HEK293 (cell line): ENCODE measurements around the gene NKD2.

Source experiments
- CTCF ChIA-PET: fragments of 350-600 bp; formaldehyde crosslinking; extraction: SDS; loops from one replicate; lab custom pipeline; 2021; ENCODE audit warnings: antibody characterized with exemption; lab: Yijun Ruan, JAX
- POLR2A ChIA-PET: fragments of 300-600 bp; formaldehyde crosslinking; extraction: SDS; loops from one replicate; lab custom pipeline; 2020; ENCODE audit warnings: antibody characterized with exemption, inconsistent platforms; lab: Yijun Ruan, JAX
- H3K27ac ChIP-seq: fragments of 200-500 bp; sonication (Bioruptor generic); 2 replicates; pipeline ENCODE4 v1.5.1; 2014; ENCODE audit warnings: low read depth, low read length, control low read depth, inconsistent platforms; ENCODE audit errors: extremely low read depth
- H3K36me3 ChIP-seq, 2 experiments: fragments of 200-500 bp in 1 of 2; sonication (Bioruptor generic) in 1 of 2; 1 replicate in 1 of 2; 2 replicates in 1 of 2; pipeline ENCODE4 v1.5.1; 2014 to 2017; ENCODE audit warnings: inconsistent platforms in 2 of 2, low read length in 2 of 2; ENCODE audit not compliant: control insufficient read depth in 2 of 2, insufficient read depth in 1 of 2
- H3K4me1 ChIP-seq: fragments of 200-500 bp; sonication (Bioruptor generic); 2 replicates; pipeline ENCODE4 v1.5.1; 2014; ENCODE audit warnings: mild to moderate bottlenecking, low read length, inconsistent platforms; ENCODE audit not compliant: control insufficient read depth, insufficient read depth
- H3K4me3 ChIP-seq: 2 replicates; pipeline ENCODE4 v1.5.1; 2011; ENCODE audit warnings: low read depth, mild to moderate bottlenecking, control low read depth, low read length, moderate library complexity
- H3K9me3 ChIP-seq: fragments of 200-500 bp; sonication (Bioruptor generic); 2 replicates; pipeline ENCODE4 v1.5.1; 2014; ENCODE audit warnings: low read depth, low read length, inconsistent platforms; ENCODE audit not compliant: control insufficient read depth, insufficient read depth
- GFI1B ChIP-seq: fragments of 450-650 bp; formaldehyde crosslinking; IDR thresholded peaks from 2 replicates; pipeline ENCODE4 v1.5.1; 2016; ENCODE audit warnings: missing biosample characterization, missing genetic modification characterization
- IKZF3 ChIP-seq: fragments of 450-650 bp; IDR thresholded peaks from 2 replicates; pipeline ENCODE4 v1.5.0; 2018; ENCODE audit warnings: missing biosample characterization, mild to moderate bottlenecking, missing genetic modification characterization, moderate library complexity
- OSR2 ChIP-seq: fragments of 450-650 bp; formaldehyde crosslinking; IDR thresholded peaks from 2 replicates; pipeline ENCODE4 v1.5.1; 2016; ENCODE audit warnings: missing biosample characterization, missing genetic modification characterization
- ZBTB21 ChIP-seq: fragments of 450-650 bp; formaldehyde crosslinking; IDR thresholded peaks from 2 replicates; pipeline ENCODE4 v1.5.1; 2017; ENCODE audit warnings: missing biosample characterization, missing genetic modification characterization
- ZFP37 ChIP-seq: fragments of 450-650 bp; formaldehyde crosslinking; IDR thresholded peaks from 2 replicates; pipeline ENCODE4 v1.5.1; 2016; ENCODE audit warnings: missing biosample characterization, missing genetic modification characterization
- ZNF132 ChIP-seq: fragments of 450-650 bp; formaldehyde crosslinking; IDR thresholded peaks from 2 replicates; pipeline ENCODE4 v1.5.1; 2017; ENCODE audit warnings: missing biosample characterization, missing genetic modification characterization, borderline replicate concordance
- ZNF18 ChIP-seq: fragments of 450-650 bp; formaldehyde crosslinking; IDR thresholded peaks from 2 replicates; pipeline ENCODE4 v1.5.1; 2016; ENCODE audit warnings: missing biosample characterization, missing genetic modification characterization
- ZNF335 ChIP-seq: fragments of 450-650 bp; formaldehyde crosslinking; conservative IDR thresholded peaks from 2 replicates; pipeline ENCODE4 v1.5.1; 2016; ENCODE audit warnings: missing biosample characterization, missing genetic modification characterization
- ZNF37A ChIP-seq: fragments of 450-650 bp; IDR thresholded peaks from 2 replicates; pipeline ENCODE4 v1.5.1; 2018; ENCODE audit warnings: missing biosample characterization, missing genetic modification characterization
- ZNF433 ChIP-seq: fragments of 450-650 bp; formaldehyde crosslinking; IDR thresholded peaks from 2 replicates; pipeline ENCODE4 v1.5.1; 2016; ENCODE audit warnings: missing biosample characterization, missing genetic modification characterization, low read depth
- ZNF585B ChIP-seq: fragments of 450-650 bp; formaldehyde crosslinking; IDR thresholded peaks from 2 replicates; pipeline ENCODE4 v1.5.1; 2016; ENCODE audit warnings: missing biosample characterization, missing genetic modification characterization
- ZNF747 ChIP-seq: fragments of 450-650 bp; formaldehyde crosslinking; IDR thresholded peaks from 2 replicates; pipeline ENCODE4 v1.5.1; 2016; ENCODE audit warnings: missing biosample characterization, missing genetic modification characterization
- ZNF843 ChIP-seq: fragments of 450-650 bp; formaldehyde crosslinking; IDR thresholded peaks from 2 replicates; pipeline ENCODE4 v1.5.1; 2016; ENCODE audit warnings: missing biosample characterization, missing genetic modification characterization
- TF ChIP-seq, protein P1 (sequence below): fragments of 450-650 bp; formaldehyde crosslinking; IDR thresholded peaks from 2 replicates; pipeline ENCODE4 v1.5.1; 2016; ENCODE audit warnings: missing biosample characterization, missing genetic modification characterization, low read depth

The NKD2 gene

DNA sequence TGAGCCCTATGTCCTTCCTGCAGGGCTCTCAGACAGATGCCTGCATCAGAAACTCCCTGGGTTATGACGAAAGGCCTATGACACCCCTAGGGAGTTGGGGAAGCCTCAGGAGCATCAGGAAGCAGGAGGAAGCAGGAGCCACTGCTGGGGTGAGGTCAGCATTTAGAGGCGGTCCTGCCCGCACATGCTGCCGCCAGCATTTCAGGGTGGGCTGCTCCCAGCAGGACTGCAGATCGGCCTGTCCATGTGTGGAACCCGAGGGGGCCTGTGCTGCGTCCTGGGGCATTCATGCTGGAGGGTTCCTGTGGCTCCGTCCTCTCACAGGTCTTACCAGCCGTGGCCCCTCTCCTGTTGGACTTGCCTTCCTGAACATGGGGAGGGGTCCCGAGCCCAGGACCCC, 6.9 kb downstream of the NKD2 start:
- POLR2A ChIA-PET, result no interaction called here
- Histone ChIP-seq H3K27ac (no peak overlapping the region), H3K36me3 (peaks cover 0 to 44% of the 10 kb centered on the region in 2 experiments; a peak in 1 of 3 replicates), H3K4me3 (no peak overlapping the region), H3K9me3 (no peaks in the 10 kb centered on the region), H3K4me1 (peaks cover 3% of the 10 kb centered on the region; the same call in 1 of the 2 replicates)
- TF ChIP-seq OSR2 (peak; percentile 52), ZNF37A (no peak)
- TF ChIP-seq, all 188 proteins: peak for 1
- CTCF ChIA-PET, result interaction anchor here (0.6 to 2.2 kb wide), 6 partner anchors 10 to 152 kb away, joined by 3 to 7 read pairs (median 5); no protein-coding TSS in a partner anchor

DNA sequence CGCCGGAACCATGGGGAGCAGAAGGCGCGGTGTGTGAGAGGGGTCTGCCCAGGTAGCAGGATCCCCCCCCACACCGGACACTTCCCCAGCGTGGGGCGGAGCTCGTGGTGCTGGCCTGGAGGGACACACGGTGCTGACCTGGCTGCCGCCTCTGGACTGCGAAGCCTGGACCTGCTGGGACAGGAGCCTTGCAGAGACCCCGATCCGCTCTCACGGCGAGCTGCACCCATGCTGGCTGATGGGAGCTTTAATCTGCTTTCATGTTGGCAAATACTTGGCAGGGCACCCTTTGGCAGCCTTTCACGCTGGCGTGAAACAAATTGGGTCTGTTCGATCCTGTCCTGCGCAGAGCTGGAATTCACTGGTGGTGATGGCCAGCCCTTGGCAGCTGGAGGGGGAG, 7.4 kb downstream of the NKD2 start:
- ChIA-PET POLR2A (interaction anchor here (1.0 to 1.1 kb wide), 2 partner anchors 8 to 92 kb away, joined by 3 read pairs; no protein-coding TSS in a partner anchor), CTCF (interaction anchor here (0.6 to 1.9 kb wide), 6 partner anchors 18 to 151 kb away, joined by 3 to 7 read pairs (median 4); no protein-coding TSS in a partner anchor)
- H3K9me3 ChIP-seq, result no peaks in the 10 kb centered on the region
- no peak overlapping the region for H3K4me3 ChIP-seq
- H3K4me1 ChIP-seq, result no peaks in the 10 kb centered on the region
- no peak overlapping the region for H3K27ac ChIP-seq
- no peak for TF ChIP-seq ZNF132 (tag by site-specific recombination)
- no peak for TF ChIP-seq ZNF843 (tag by site-specific recombination)
- no peak for TF ChIP-seq ZNF747 (tag by site-specific recombination)
- no peak for TF ChIP-seq ZNF18
- TF ChIP-seq ZNF335 (tag by site-specific recombination), result no peak
- no peak for TF ChIP-seq ZNF433
- peaks cover 0 to 44% of the 10 kb centered on the region in 2 experiments; a peak in 1 of 3 replicates for H3K36me3 ChIP-seq

GRCh38 chr5:1016476-1016875, 7.9 kb downstream of the NKD2 start:
- no peak overlapping the region for H3K4me3 ChIP-seq
- no peak overlapping the region for H3K27ac ChIP-seq
- TF ChIP-seq ZFP37, result no peak
- no peak for TF ChIP-seq GFI1B (tag by site-specific recombination)
- TF ChIP-seq, protein P1, sequence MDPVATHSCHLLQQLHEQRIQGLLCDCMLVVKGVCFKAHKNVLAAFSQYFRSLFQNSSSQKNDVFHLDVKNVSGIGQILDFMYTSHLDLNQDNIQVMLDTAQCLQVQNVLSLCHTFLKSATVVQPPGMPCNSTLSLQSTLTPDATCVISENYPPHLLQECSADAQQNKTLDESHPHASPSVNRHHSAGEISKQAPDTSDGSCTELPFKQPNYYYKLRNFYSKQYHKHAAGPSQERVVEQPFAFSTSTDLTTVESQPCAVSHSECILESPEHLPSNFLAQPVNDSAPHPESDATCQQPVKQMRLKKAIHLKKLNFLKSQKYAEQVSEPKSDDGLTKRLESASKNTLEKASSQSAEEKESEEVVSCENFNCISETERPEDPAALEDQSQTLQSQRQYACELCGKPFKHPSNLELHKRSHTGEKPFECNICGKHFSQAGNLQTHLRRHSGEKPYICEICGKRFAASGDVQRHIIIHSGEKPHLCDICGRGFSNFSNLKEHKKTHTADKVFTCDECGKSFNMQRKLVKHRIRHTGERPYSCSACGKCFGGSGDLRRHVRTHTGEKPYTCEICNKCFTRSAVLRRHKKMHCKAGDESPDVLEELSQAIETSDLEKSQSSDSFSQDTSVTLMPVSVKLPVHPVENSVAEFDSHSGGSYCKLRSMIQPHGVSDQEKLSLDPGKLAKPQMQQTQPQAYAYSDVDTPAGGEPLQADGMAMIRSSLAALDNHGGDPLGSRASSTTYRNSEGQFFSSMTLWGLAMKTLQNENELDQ (tag by site-specific recombination), result no peak
- POLR2A ChIA-PET, result interaction anchor here (1.0 to 1.1 kb wide), 2 partner anchors 9 to 93 kb away, joined by 3 read pairs; no protein-coding TSS in a partner anchor
- H3K36me3 ChIP-seq, result peaks cover 0 to 40% of the 10 kb centered on the region in 2 experiments; a peak in 1 of 3 replicates
- H3K4me1 ChIP-seq, result no peaks in the 10 kb centered on the region
- CTCF ChIA-PET, result interaction anchor here (1.1 to 1.9 kb wide), 2 partner anchors 18 to 93 kb away, joined by 3 to 7 read pairs; no protein-coding TSS in a partner anchor
- H3K9me3 ChIP-seq, result no peaks in the 10 kb centered on the region

GRCh38 chr5:1017056-1017455, 8.5 kb downstream of the NKD2 start:
- no peak overlapping the region for H3K27ac ChIP-seq
- ChIA-PET POLR2A (interaction anchor here (1.0 to 1.1 kb wide), 2 partner anchors 9 to 93 kb away, joined by 3 read pairs; no protein-coding TSS in a partner anchor), CTCF (interaction anchor here (1.1 kb wide), 1 partner anchor 17 kb away, joined by 3 read pairs; no protein-coding TSS in a partner anchor)
- no peaks in the 10 kb centered on the region for H3K4me1 ChIP-seq
- no peak for TF ChIP-seq ZNF585B (tag by site-specific recombination)
- no peak for TF ChIP-seq IKZF3 (tag by site-specific recombination)
- no peak for TF ChIP-seq ZBTB21 (tag by site-specific recombination)
- no peak overlapping the region for H3K4me3 ChIP-seq
- peaks cover 0 to 34% of the 10 kb centered on the region in 2 experiments; a peak in 1 of 3 replicates for H3K36me3 ChIP-seq
- no peaks in the 10 kb centered on the region for H3K9me3 ChIP-seq
